Cardiac muscle cell (in vitro differentiated cells and primary cell): Measurements from ENCODE around the gene HDLBP. TPM values are rescaled to one million over a fixed set of nuclear protein-coding genes. Genes with fewer than 3 reads are reported as not detected.

Experiments used
- DNase-seq, 2 donors: peaks; one replicate each; pipeline versions ENCODE4 v3.0.0 to v3.0.0-alpha.2; 2010 to 2017; ENCODE audit warnings: low read depth in 1 of 2, low spot score in 1 of 2
- H3K27ac ChIP-seq: fragments of 200-600 bp; sonication (generic); 2 replicates; pipeline ENCODE4 v1.5.1; 2016
- H3K27me3 ChIP-seq: fragments of 200-600 bp; sonication (generic); 2 replicates; pipeline ENCODE4 v1.6.0; 2016; ENCODE audit warnings: control low read depth
- H3K36me3 ChIP-seq: fragments of 200-600 bp; sonication (generic); 2 replicates; pipeline ENCODE4 v1.5.1; 2016; ENCODE audit warnings: control low read depth
- H3K4me1 ChIP-seq: fragments of 200-600 bp; sonication (generic); 2 replicates; pipeline ENCODE4 v1.8.1; 2017; ENCODE audit warnings: low read depth, mild to moderate bottlenecking, mixed run types
- H3K4me3 ChIP-seq: fragments of 200-600 bp; sonication (generic); 2 replicates; pipeline ENCODE4 v1.5.1; 2016; ENCODE audit warnings: mild to moderate bottlenecking
- H3K9me3 ChIP-seq: fragments of 200-600 bp; sonication (generic); 2 replicates; pipeline ENCODE4 v1.5.1; 2017; ENCODE audit warnings: low read depth, mild to moderate bottlenecking, control low read depth
- CTCF ChIP-seq: IDR thresholded peaks from 2 replicates; pipeline ENCODE4 v1.5.1; 2012; ENCODE audit warnings: low read depth, mild to moderate bottlenecking, low read length
- polyA plus RNA-seq: library from polyadenylated mRNA; unstranded; fragments of >200 nt; fragmentation: Nextera tagmentation; extraction: Ambion mirVana; gene quantifications from 2 replicates; pipeline ENCODE4 v1.2.1, GENCODE V29; 2016
- total RNA-seq: library from RNA; depleted of rRNA; stranded (reverse); fragments of >200 nt; gene quantifications from 2 replicates; pipeline ENCODE4 v1.2.3, GENCODE V29; 2016

The HDLBP gene
- total and polyA plus RNA-seq, 2 experiments from 2014 or later, result 261 to 313 TPM

GRCh38 chr2:241314226-241315092, 1.0 kb downstream of the HDLBP start:
- peak in 1 of 2 donors; percentile 59 for DNase-seq

GRCh38 chr2:241313543-241314095, 1.9 kb downstream of the HDLBP start:
- no peak for TF ChIP-seq CTCF
- Histone ChIP-seq H3K27ac (no peak overlapping the region), H3K36me3 (no peaks in the 10 kb centered on the region), H3K27me3 (no peaks in the 10 kb centered on the region), H3K9me3 (no peaks in the 10 kb centered on the region), H3K4me3 (peak overlapping the region; percentile 58), H3K4me1 (peaks cover 17% of the 10 kb centered on the region)
- no peak for DNase-seq

More at GRCh38 chr2:241314226-241315092, 1.0 kb downstream of the HDLBP start:
- H3K4me1 ChIP-seq, result peaks cover 25% of the 10 kb centered on the region
- H3K4me3 ChIP-seq, result peak overlapping the region; percentile 58
- no peaks in the 10 kb centered on the region for H3K36me3 ChIP-seq
- no peaks in the 10 kb centered on the region for H3K27me3 ChIP-seq
- no peaks in the 10 kb centered on the region for H3K9me3 ChIP-seq
- no peak for TF ChIP-seq CTCF
- H3K27ac ChIP-seq, result peak overlapping the region; percentile 98

- H3K27me3 ChIP-seq, result no peaks in the 10 kb centered on the region
- peaks cover 1% of the 10 kb centered on the region for H3K4me1 ChIP-seq
- no peak for TF ChIP-seq CTCF
- H3K27ac ChIP-seq, result no peak overlapping the region
- no peaks in the 10 kb centered on the region for H3K9me3 ChIP-seq
- peak in 1 of 2 donors; percentile 29 for DNase-seq
- H3K4me3 ChIP-seq, result no peak overlapping the region
- H3K36me3 ChIP-seq, result no peaks in the 10 kb centered on the region
Observed at GRCh38 chr2:241312082-241312481, 3.4 kb downstream of the HDLBP start.

- DNase-seq, result no peak
Observed at GRCh38 chr2:241310917-241311566, 4.4 kb downstream of the HDLBP start.

GRCh38 chr2:241309684-241310117, 5.8 kb downstream of the HDLBP start:
- Histone ChIP-seq H3K9me3 (no peaks in the 10 kb centered on the region), H3K27me3 (no peaks in the 10 kb centered on the region), H3K4me1 (no peaks in the 10 kb centered on the region), H3K27ac (no peak overlapping the region), H3K4me3 (no peak overlapping the region), H3K36me3 (no peaks in the 10 kb centered on the region)
- peak in 1 of 2 donors; percentile 38 for DNase-seq
- TF ChIP-seq CTCF, result no peak

More at GRCh38 chr2:241310917-241311566, 4.4 kb downstream of the HDLBP start:
- Histone ChIP-seq H3K9me3 (no peaks in the 10 kb centered on the region), H3K4me3 (no peak overlapping the region), H3K27me3 (no peaks in the 10 kb centered on the region), H3K36me3 (no peaks in the 10 kb centered on the region), H3K4me1 (no peaks in the 10 kb centered on the region), H3K27ac (no peak overlapping the region)
- no peak for TF ChIP-seq CTCF
